Measurements from ENCODE around the gene IDNK.

DNA sequence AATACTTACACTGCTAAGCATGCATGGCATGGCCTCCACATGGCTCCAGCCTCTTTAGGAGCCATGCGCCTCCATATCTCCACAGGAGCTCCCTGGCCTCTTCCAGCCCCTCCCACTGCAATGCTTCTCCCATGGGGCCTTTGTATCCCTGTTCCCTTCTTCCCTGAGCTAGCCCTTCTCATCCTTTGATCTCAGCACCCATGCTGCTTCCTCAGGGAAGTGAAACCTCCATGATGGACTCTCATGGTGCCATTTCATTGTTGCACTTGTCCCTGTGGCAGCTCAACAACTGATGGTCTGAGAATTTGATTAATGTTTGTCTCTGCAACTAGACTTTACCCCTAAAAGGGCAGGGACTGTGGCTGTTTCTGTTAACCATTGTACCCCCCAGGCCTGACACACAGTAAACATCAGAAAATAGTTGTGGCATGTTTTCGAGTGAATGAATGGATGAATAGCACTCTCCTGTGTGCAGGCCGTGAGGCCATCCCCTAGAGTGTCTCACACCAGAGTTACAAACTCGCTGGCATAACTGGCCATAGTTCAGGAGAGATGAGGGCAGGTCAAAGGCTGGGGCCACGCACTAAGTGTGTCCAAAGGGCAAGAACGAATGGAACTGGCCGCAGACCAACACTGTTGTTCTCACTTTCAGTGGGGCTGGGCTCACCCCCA lies 6.6 kb downstream of the IDNK start:
- TF ChIP-seq, protein P1, sequence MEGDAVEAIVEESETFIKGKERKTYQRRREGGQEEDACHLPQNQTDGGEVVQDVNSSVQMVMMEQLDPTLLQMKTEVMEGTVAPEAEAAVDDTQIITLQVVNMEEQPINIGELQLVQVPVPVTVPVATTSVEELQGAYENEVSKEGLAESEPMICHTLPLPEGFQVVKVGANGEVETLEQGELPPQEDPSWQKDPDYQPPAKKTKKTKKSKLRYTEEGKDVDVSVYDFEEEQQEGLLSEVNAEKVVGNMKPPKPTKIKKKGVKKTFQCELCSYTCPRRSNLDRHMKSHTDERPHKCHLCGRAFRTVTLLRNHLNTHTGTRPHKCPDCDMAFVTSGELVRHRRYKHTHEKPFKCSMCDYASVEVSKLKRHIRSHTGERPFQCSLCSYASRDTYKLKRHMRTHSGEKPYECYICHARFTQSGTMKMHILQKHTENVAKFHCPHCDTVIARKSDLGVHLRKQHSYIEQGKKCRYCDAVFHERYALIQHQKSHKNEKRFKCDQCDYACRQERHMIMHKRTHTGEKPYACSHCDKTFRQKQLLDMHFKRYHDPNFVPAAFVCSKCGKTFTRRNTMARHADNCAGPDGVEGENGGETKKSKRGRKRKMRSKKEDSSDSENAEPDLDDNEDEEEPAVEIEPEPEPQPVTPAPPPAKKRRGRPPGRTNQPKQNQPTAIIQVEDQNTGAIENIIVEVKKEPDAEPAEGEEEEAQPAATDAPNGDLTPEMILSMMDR (optimal IDR thresholded peaks at IDR 0.05 in 1 of 3, IDR thresholded peaks at IDR 0.05 in 1 of 3, conservative IDR thresholded peaks at IDR 0.05 in 1 of 3; ENCODE audit: extremely low read depth in 1 of 3, insufficient read depth in 2 of 3, low read length in 3 of 3) = no peak
- TF ChIP-seq EZH2 (IDR thresholded peaks at IDR 0.05; ENCODE audit: low read length) = no peak

All from keratinocyte (primary cell).